AG04450 (cell line): ENCODE measurements around the gene BRAF. TPM values are rescaled to one million over a fixed set of nuclear protein-coding genes. Genes with fewer than 3 reads are reported as not detected.

Experiments used
- CTCF ChIA-PET: fragments of 300-600, 350-600 bp; formaldehyde crosslinking; extraction: SDS; loops from one replicate; lab custom pipeline; 2022; ENCODE audit warnings: antibody characterized with exemption, inconsistent platforms; lab: Charles Lee
- POLR2A ChIA-PET: fragments of 350-600 bp; formaldehyde crosslinking; extraction: SDS; loops from one replicate; lab custom pipeline; 2021; ENCODE audit warnings: antibody characterized with exemption, inconsistent platforms; lab: Yijun Ruan, JAX
- DNase-seq: peaks from one replicate; pipeline ENCODE4 v3.0.0-alpha.2; 2011; ENCODE audit warnings: low read depth, low spot score
- H3K27ac ChIP-seq: one replicate; pipeline ENCODE4 v1.5.1; 2012; ENCODE audit warnings: low read depth, low read length, control low read depth
- H3K27me3 ChIP-seq: one replicate; pipeline ENCODE4 v1.6.0; 2012; ENCODE audit warnings: low read length; ENCODE audit not compliant: control insufficient read depth, insufficient read depth
- H3K4me3 ChIP-seq: 2 replicates; pipeline ENCODE4 v1.5.1; 2011; ENCODE audit warnings: mild to moderate bottlenecking, low read depth, low read length, control low read depth
- H3K9me3 ChIP-seq: 2 replicates; pipeline ENCODE4 v1.5.1; 2012; ENCODE audit warnings: low read length; ENCODE audit not compliant: control insufficient read depth, insufficient read depth
- CTCF ChIP-seq: IDR thresholded peaks from 2 replicates; pipeline ENCODE4 v1.5.1; 2011; ENCODE audit warnings: low read depth, low read length, control low read depth, inconsistent platforms
- polyA plus RNA-seq: library from polyadenylated mRNA; depleted of rRNA; stranded (reverse); fragments of >200 nt; gene quantifications from 2 replicates; pipeline ENCODE4 v1.2.3, GENCODE V29; 2011

The BRAF gene
- polyA plus RNA-seq, 1 experiment: 19.3 TPM

- ChIA-PET POLR2A (no interaction called here), CTCF (no interaction called here)
- H3K27ac ChIP-seq: no peak overlapping the region
- H3K9me3 ChIP-seq: no peaks in the 10 kb centered on the region
- no peaks in the 10 kb centered on the region for H3K27me3 ChIP-seq
- no peak for TF ChIP-seq CTCF
- DNase-seq: no peak
- H3K4me3 ChIP-seq: no peak overlapping the region
These were observed 236.4 kb downstream of the BRAF start for GRCh38 chr7:140688341-140688740.

GRCh38 chr7:140686921-140687320 lies 237.8 kb downstream of the BRAF start:
- H3K9me3 ChIP-seq: no peaks in the 10 kb centered on the region
- H3K27ac ChIP-seq: no peak overlapping the region
- no peak overlapping the region for H3K4me3 ChIP-seq
- ChIA-PET CTCF (interaction anchor here (0.5 to 2.0 kb wide), 2 partner anchors 9 to 12 kb away, joined by 7 to 9 read pairs; partner anchors contain the start of gene NDUFB2), POLR2A (interaction anchor here (0.6 kb wide), 1 partner anchor 9 kb away, joined by 6 read pairs; the partner anchor contains the start of gene NDUFB2)
- TF ChIP-seq CTCF: no peak
- no peaks in the 10 kb centered on the region for H3K27me3 ChIP-seq
- DNase-seq: no peak

- no peak overlapping the region for H3K27ac ChIP-seq
- ChIA-PET CTCF (interaction anchor here (1.0 to 2.0 kb wide), 3 partner anchors 11 to 12 kb away, joined by 3 to 9 read pairs (median 8); no protein-coding TSS in a partner anchor), POLR2A (interaction anchor here (0.8 kb wide), 1 partner anchor 12 kb away, joined by 3 read pairs; the partner anchor contains the start of gene ADCK2)
- no peak overlapping the region for H3K4me3 ChIP-seq
- DNase-seq: no peak
- no peaks in the 10 kb centered on the region for H3K27me3 ChIP-seq
- H3K9me3 ChIP-seq: no peaks in the 10 kb centered on the region
- TF ChIP-seq CTCF: no peak
These were observed 239.2 kb downstream of the BRAF start for GRCh38 chr7:140685407-140686087.

GRCh38 chr7:140684066-140684950 lies 240.4 kb downstream of the BRAF start:
- TF ChIP-seq CTCF: no peak
- Histone ChIP-seq H3K27me3 (no peaks in the 10 kb centered on the region), H3K9me3 (no peaks in the 10 kb centered on the region), H3K27ac (no peak overlapping the region), H3K4me3 (no peak overlapping the region)
- ChIA-PET POLR2A (no interaction called here), CTCF (interaction anchor here (0.6 to 1.4 kb wide), 2 partner anchors 10 to 19 kb away, joined by 3 to 8 read pairs; no protein-coding TSS in a partner anchor)
- DNase-seq: no peak
